Vagina (tissue), 2 donors: ENCODE data around the gene FBLIM1. TPM values are rescaled to one million over a fixed set of nuclear protein-coding genes. Genes with fewer than 3 reads are reported as not detected.
A peak's percentile ranks its signal among the peaks of the same experiment; 100 is the strongest.

Source experiments
- DNase-seq, 2 donors: peaks; one replicate each; pipeline ENCODE4 v3.0.0-alpha.2; 2017; ENCODE audit errors: extremely low spot score in 2 of 2
- H3K27ac ChIP-seq: fragments of 200-600 bp; sonication (generic); one replicate; pipeline ENCODE4 v1.5.1; 2019
- H3K27me3 ChIP-seq: fragments of 200-600 bp; sonication (generic); one replicate; pipeline ENCODE4 v1.5.1; 2019
- H3K36me3 ChIP-seq, 2 donors: fragments of 200-600 bp; sonication (generic); one replicate each; pipeline ENCODE4 v1.5.1; 2017 to 2019
- H3K4me1 ChIP-seq: fragments of 200-600 bp; sonication (generic); one replicate; pipeline ENCODE4 v1.5.1; 2019
- H3K4me3 ChIP-seq, 2 donors: fragments of 200-600 bp; sonication (generic); 1 replicate in 1 of 2; 2 replicates in 1 of 2; pipeline ENCODE4 v1.5.1; 2016 to 2019
- H3K9me3 ChIP-seq: fragments of 200-600 bp; sonication (generic); one replicate; pipeline ENCODE4 v1.5.1; 2019
- CTCF ChIP-seq, 3 experiments: fragments of 450-650 bp in 2 of 3; fragments of 200-600 bp in 1 of 3; sonication (generic) in 1 of 3; IDR thresholded peaks; one replicate each; pipeline ENCODE4 v1.5.1; 2017 to 2019; ENCODE audit warnings: antibody characterized with exemption in 3 of 3, mild to moderate bottlenecking in 2 of 3, moderate library complexity in 2 of 3
- POLR2A ChIP-seq, 2 donors: fragments of 450-650 bp; IDR thresholded peaks; one replicate each; pipeline ENCODE4 v1.6.1; 2017; ENCODE audit warnings: antibody characterized with exemption in 2 of 2, mild to moderate bottlenecking in 2 of 2, moderate library complexity in 2 of 2
- POLR2AphosphoS5 ChIP-seq, 2 donors: sonication (generic); formaldehyde crosslinking; IDR thresholded peaks; one replicate each; pipeline ENCODE4 v1.9.0; 2017; ENCODE audit warnings: antibody characterized with exemption in 2 of 2, mild to moderate bottlenecking in 2 of 2, low read depth in 1 of 2; ENCODE audit not compliant: insufficient read depth in 1 of 2
- intact Hi-C: fragments of 100-400 bp; cut with DNase I; formaldehyde crosslinking; loops from one replicate; pipeline ENCODE4 v1.15.1; 2023
- total RNA-seq: library from RNA; depleted of rRNA; stranded (reverse); fragments of >200 nt; gene quantifications from one replicate; pipeline ENCODE4 v1.2.3, GENCODE V29; 2016

FBLIM1 gene
- total RNA-seq, 1 donor from 2014 or later: 45.2 TPM

GRCh38 chr1:15739745-15740144 lies 18.9 kb upstream of the FBLIM1 start:
- H3K36me3 ChIP-seq: no peaks in the 10 kb centered on the region
- TF ChIP-seq POLR2A (IDR thresholded peaks at IDR 0.05): no peak
- H3K9me3 ChIP-seq: no peaks in the 10 kb centered on the region
- H3K4me1 ChIP-seq: peaks cover 38% of the 10 kb centered on the region
- no peak overlapping the region for H3K27ac ChIP-seq
- DNase-seq: no peak
- no peak overlapping the region for H3K4me3 ChIP-seq
- H3K27me3 ChIP-seq: no peaks in the 10 kb centered on the region
- intact Hi-C loops: loop anchor here (10.0 kb wide), 1 partner anchor 145 kb away; no protein-coding TSS in a partner anchor

DNA sequence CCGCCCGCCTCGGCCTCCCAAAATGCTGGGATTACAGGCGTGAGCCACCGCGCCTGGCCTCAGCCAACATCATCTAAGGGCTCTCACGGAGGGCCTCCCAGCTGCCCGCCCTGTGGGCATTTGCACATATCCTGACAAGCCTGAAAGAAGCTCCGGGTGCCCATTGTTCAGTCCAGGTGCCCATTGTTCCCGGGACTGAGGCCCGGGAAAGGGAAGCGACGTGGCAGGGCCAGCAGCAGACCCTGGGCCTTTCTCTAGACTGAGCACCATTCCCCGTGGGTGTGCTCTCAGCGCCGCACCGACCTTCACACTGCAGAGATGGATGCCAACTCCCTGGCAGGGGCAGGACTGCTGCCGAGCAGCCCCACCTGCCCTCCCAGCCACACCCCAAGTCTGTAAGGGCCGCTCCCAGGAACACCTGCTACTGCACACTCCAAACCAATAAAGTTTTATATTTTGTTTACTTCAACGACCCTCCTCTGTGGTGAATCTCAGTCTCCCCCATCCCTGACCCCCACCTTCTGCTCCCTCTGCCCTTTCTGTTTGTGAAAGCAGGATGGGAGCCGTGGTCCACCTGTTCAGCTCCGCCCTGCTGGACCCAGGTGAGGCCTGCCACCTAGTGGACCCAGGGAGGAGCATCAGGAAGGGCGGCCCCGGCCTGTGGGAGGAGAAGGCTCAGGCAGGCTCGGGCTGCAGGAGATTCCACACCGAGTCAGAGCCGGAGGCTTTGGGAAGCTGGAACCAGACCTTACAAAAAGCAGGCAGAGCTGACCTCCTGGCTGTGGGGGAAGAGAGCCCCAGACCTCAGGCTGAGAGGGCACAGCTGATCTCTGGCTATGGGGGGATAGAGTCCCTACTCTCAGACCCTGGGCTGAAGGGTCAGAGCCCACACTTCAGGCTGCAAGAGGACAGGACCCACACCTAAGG lies 17.4 kb upstream of the FBLIM1 start:
- Histone ChIP-seq H3K36me3 (no peaks in the 10 kb centered on the region), H3K4me3 (no peak overlapping the region)

DNA sequence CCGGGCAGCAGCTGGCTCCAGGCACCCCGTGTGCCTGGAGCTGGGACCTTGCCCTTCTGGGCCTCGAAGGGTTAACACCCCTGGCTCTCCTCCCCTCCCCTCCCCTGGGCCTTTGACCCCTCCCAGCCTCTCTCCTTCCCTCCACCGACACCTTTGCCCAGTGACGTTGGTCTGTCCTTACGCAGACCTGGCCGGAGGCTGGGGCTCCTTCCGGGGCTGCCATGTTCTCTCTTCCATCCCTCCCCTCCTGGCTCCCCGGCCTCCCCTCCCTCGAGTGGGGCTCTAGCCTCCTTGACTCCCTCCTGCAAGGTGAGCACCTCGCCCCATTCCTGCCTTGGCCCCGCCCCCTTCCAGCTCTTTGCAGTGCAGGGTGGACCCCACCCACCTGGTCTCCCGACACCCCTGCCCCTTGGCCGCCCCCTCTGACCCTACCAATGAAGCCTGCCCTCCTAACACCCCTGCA lies 16.2 kb upstream of the FBLIM1 start, which contains the start of gene TMEM82:
Gene TMEM82, plus strand, starts transcription at position 161 of the 463 bp plus-strand sequence. Its CDS starts 61 bp downstream, at position 222.
- Histone ChIP-seq H3K9me3 (no peaks in the 10 kb centered on the region), H3K4me3 (no peak within 1 kb of the TSS), H3K27ac (no peak within 1 kb of the TSS), H3K27me3 (no peaks in the 10 kb centered on the region), H3K4me1 (peaks cover 12% of the 10 kb centered on the region), H3K36me3 (no peaks in the 10 kb centered on the region)
- intact Hi-C loops: loop anchor here (10.0 kb wide), 1 partner anchor 148 kb away; no protein-coding TSS in a partner anchor
- TF ChIP-seq POLR2A (IDR thresholded peaks at IDR 0.05) (no peak), CTCF (IDR thresholded peaks at IDR 0.05) (no peak), POLR2AphosphoS5 (IDR thresholded peaks at IDR 0.05; ENCODE audit: insufficient read depth in 1 of 2, low read depth in 1 of 2) (no peak)
- DNase-seq: no peak

More for the DNA sequence above, 17.4 kb upstream of the FBLIM1 start:
- Histone ChIP-seq H3K9me3 (no peaks in the 10 kb centered on the region), H3K27me3 (no peaks in the 10 kb centered on the region), H3K27ac (no peak overlapping the region), H3K4me1 (peaks cover 24% of the 10 kb centered on the region)
- no peak for DNase-seq
- TF ChIP-seq POLR2AphosphoS5 (IDR thresholded peaks at IDR 0.05; ENCODE audit: insufficient read depth in 1 of 2, low read depth in 1 of 2) (peak in 1 of 2 donors; percentile 42), POLR2A (IDR thresholded peaks at IDR 0.05) (no peak), CTCF (IDR thresholded peaks at IDR 0.05) (peak; percentile 44 to 90 (median 78))
- intact Hi-C loops: loop anchor here (10.0 kb wide), 1 partner anchor 146 kb away; no protein-coding TSS in a partner anchor

- Histone ChIP-seq H3K27me3 (no peaks in the 10 kb centered on the region), H3K4me3 (no peak overlapping the region), H3K36me3 (no peaks in the 10 kb centered on the region), H3K27ac (no peak overlapping the region), H3K9me3 (no peaks in the 10 kb centered on the region), H3K4me1 (peaks cover 9% of the 10 kb centered on the region)
- intact Hi-C loops: loop anchor here (10.0 kb wide), 1 partner anchor 149 kb away; no protein-coding TSS in a partner anchor
- no peak for TF ChIP-seq CTCF (IDR thresholded peaks at IDR 0.05)
- TF ChIP-seq POLR2A (IDR thresholded peaks at IDR 0.05): no peak
- TF ChIP-seq POLR2AphosphoS5 (IDR thresholded peaks at IDR 0.05; ENCODE audit: insufficient read depth in 1 of 2, low read depth in 1 of 2): no peak
- DNase-seq: no peak
These were observed 14.4 kb upstream of the FBLIM1 start for GRCh38 chr1:15744122-15744679.

GRCh38 chr1:15747378-15747777 lies 11.2 kb upstream of the FBLIM1 start:
- Histone ChIP-seq H3K27ac (no peak overlapping the region), H3K27me3 (no peaks in the 10 kb centered on the region), H3K4me3 (no peak overlapping the region), H3K4me1 (peaks cover 10% of the 10 kb centered on the region), H3K36me3 (no peaks in the 10 kb centered on the region), H3K9me3 (no peaks in the 10 kb centered on the region)
- no peak for TF ChIP-seq CTCF (IDR thresholded peaks at IDR 0.05)
- TF ChIP-seq POLR2AphosphoS5 (IDR thresholded peaks at IDR 0.05; ENCODE audit: insufficient read depth in 1 of 2, low read depth in 1 of 2): no peak
- no peak for TF ChIP-seq POLR2A (IDR thresholded peaks at IDR 0.05)
- intact Hi-C loops: loop anchor here (10.0 kb wide), 1 partner anchor 153 kb away; no protein-coding TSS in a partner anchor
- DNase-seq: no peak
